H1 (cell line): ENCODE data around the gene NT5M. TPM values are rescaled to one million over a fixed set of nuclear protein-coding genes. Genes with fewer than 3 reads are reported as not detected.

ENCODE experiments used
- ATF3 ChIP-seq: IDR thresholded peaks from 2 replicates; pipeline ENCODE4 v1.6.1; 2011; ENCODE audit warnings: low read depth, mild to moderate bottlenecking, low read length; ENCODE audit not compliant: insufficient read depth
- BACH1 ChIP-seq: IDR thresholded peaks from 2 replicates; pipeline ENCODE4 v1.6.1; 2012; ENCODE audit warnings: low read length, improper control_type of control experiment
- POU5F1 ChIP-seq: IDR thresholded peaks from 2 replicates; pipeline ENCODE4 v1.6.1; 2011; ENCODE audit warnings: low read depth, mild to moderate bottlenecking, low read length, moderate library complexity
- RXRA ChIP-seq: IDR thresholded peaks from 2 replicates; pipeline ENCODE4 v1.6.1; 2011; ENCODE audit warnings: low read depth, mild to moderate bottlenecking, low read length, moderate library complexity; ENCODE audit not compliant: insufficient read depth
- TBP ChIP-seq: IDR thresholded peaks from 2 replicates; pipeline ENCODE4 v1.6.1; 2011; ENCODE audit warnings: low read depth, low read length, improper control_type of control experiment
- polyA plus RNA-seq, 7 experiments: library from polyadenylated mRNA; depleted of rRNA in 3 of 7; stranded (reverse) in 5 of 7; unstranded in 2 of 7; fragments of >200 nt in 5 of 7; fragments of 200-250 nt in 2 of 7; gene quantifications; 1 replicate in 5 of 7; 2 replicates in 1 of 7; 4 replicates in 1 of 7; pipeline versions ENCODE4 v1.2.1 to v1.2.3, GENCODE V29; 2011 to 2013; ENCODE audit warnings: missing spikeins in 2 of 7, mixed read lengths in 2 of 7
- total RNA-seq: library from RNA; stranded (reverse); fragmentation: NEBNext Ultra II Directional; extraction: Animal tissue kit (Norgen Biotek cat#: 25700); gene quantifications from 2 replicates; pipeline ENCODE4 v1.2.1, GENCODE V29; 2021

Gene NT5M
- total and polyA plus RNA-seq, 2 of the 8 experiments (the other 6 are each of a cell fraction or from before 2014, with no cell fraction given): 7.6 to 18.2 TPM

DNA sequence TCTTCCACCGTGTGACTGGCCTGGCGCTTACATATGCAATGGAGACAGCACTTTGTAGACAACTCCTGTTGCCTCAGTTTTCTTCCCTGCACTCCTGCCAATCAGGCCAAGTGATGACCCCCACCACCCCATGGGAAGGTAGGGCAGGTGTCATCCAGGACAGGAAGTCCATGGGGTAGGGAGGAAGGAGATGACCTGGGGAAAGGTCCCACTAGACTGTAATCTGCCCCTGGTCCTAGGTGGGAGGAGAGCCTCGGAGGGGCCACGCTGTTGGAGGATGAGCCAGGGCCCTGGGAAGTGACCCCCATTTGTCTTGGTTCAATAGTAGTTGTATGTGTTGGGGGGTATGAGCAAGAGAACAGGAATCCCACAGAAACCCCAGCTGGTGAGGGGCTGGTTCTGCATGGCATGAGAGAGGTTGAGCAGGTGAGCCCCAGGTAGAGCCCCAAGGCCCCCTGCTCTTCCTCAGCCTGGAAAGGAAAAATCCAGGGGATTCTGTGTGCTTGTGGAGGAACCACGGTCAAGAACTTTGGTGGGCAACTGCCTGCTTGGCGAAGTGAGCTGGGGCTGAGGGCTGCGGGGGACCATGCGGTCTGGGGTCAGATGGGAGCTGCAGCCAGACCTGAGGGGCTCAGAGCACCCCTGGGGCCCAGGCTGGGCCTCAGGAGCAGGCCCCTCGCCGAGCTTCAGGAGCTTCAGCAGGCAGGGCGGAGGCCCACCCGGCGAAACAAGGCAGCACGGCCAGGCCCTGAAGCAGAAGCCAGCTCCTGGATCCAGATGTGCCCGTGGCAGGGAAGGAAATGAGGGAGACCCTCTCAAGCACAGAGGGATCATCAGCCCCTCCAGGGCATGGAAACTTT, 50.7 kb downstream of the NT5M start (continued):
- TF ChIP-seq ATF3 (no peak), RXRA (no peak), BACH1 (no peak), POU5F1 (no peak), TBP (no peak)
